ENCODE data around the gene HUNK.
"Not testable (repeated sequence)": the region's sequence is repeated elsewhere in the genome, so short reads cannot be mapped to it uniquely, and the experiment has no call there.

Gene HUNK

DNA sequence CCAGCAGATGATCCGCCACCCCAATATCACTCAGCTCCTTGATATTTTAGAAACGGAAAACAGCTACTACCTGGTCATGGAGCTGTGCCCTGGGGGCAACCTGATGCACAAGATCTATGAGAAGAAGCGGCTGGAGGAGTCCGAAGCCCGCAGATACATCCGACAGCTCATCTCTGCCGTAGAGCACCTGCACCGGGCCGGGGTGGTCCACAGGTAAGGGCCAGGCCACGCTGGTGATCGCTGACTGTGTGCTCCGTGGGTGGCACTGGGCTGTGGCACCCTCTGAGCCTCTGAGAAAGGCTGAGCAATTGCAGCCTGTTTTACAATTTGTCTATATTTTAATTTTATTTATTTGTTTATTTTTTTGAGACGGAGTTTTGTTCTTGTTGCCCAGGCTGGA lies 51.7 kb downstream of the HUNK start:
- DNase-seq = no peak

DNA sequence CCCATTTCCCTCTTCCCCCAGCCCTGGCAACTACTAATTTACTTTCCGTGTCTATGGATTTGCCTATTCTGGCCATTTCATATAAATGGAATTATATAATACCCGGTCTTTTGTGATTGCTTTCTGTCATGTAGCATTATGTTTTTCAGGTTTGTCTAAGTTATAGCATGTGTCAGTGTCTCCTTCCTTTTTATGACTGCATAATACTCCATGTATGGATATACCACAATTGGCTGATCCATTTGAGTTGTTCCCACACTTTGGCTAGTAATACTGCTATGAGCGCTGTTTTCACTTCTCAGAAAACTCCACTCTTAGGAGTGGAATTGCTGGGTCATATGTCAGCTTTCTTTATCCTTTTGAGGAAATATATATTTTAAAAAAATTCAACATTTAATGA lies 53.7 kb downstream of the HUNK start:
- DNase-seq = no peak

DNA sequence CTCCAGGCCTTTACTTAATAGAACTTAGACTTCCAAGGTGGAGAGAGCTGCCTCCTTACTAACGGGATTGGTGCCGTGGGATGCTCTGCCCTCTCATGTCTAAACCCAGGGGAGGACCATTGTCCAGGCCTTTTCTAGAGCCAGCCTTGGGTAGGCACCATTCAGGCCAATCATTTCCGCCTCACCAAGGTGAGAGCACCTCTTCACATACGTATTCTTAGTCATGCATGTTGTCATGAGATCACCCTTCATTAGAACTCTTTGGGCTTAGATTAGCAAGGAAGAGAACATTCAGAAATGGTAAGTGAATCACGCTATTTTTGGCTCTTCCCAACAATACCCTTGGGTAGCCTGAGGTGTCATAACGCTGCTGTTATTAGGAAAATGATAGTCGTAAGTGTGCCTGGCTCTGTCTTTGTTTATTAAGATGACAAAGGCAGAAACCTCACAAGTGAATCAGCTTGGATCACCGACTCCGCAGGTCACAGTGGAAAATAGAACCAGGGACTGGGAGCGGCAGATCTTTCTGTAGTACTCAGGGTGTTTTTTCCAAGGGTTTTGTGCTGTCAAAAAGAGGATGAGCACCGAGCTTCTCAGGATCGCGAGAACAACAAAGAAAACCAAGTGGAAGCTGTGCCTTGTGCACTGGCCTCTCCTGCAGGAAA lies 55.0 kb downstream of the HUNK start:
- DNase-seq = no peak

DNA sequence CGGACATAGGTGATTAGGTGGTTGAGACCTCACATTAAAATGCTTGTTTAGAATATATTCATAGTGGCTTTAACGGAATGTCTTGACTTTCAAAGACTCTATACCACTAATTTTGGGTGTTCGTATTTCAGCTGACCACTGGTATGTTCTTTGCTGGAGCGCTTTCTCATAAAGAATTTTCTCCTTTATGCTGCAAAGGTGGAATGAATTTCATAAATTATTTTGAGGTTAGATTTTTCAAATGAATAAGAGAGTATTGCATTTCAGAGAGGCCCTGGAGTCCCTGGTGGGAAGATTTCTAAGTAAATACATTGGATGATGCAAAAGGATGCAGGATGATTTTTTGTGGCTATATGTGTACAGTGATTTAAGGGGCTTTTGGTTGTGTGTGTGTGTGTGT lies 55.8 kb downstream of the HUNK start:
- no peak for DNase-seq

DNA sequence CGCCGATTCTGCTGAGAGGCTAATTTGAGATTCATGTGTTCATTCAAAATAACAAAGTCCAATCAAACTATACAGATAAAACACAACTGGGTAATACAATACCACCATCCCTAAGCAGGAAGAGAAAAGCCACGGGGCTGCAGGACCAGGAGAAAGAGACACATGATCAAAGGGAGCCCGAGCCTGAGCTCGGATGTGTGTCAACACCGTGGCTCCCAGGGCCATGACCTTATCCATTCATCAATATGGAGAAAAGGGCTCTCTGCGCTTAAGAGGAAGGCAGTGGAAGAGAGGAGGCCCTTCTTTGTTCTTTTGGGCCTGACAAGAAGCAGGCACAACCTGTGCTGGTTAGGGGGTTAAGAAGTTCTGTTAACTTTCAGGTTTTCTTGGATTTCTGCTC lies 56.7 kb downstream of the HUNK start:
- DNase-seq = no peak

DNA sequence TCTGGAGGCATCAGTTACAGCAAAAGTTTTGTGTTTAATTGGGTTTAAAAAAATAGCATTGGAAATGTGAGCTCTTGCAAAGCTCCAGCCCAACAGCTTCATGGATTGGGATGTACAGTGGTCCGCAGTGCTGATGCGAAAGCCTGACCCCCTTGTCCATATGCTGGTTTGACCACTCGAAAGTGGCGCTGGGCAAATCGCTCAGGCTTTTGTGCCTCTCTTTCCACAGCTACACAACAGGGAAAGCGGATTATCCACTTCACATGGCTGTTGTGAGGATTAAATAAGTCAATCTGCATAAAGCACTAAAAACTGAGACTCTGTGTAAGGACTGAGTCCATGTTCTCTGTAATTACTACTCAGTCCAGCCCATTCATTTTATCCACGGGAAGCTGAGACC lies 57.2 kb downstream of the HUNK start:
- DNase-seq = no peak

DNA sequence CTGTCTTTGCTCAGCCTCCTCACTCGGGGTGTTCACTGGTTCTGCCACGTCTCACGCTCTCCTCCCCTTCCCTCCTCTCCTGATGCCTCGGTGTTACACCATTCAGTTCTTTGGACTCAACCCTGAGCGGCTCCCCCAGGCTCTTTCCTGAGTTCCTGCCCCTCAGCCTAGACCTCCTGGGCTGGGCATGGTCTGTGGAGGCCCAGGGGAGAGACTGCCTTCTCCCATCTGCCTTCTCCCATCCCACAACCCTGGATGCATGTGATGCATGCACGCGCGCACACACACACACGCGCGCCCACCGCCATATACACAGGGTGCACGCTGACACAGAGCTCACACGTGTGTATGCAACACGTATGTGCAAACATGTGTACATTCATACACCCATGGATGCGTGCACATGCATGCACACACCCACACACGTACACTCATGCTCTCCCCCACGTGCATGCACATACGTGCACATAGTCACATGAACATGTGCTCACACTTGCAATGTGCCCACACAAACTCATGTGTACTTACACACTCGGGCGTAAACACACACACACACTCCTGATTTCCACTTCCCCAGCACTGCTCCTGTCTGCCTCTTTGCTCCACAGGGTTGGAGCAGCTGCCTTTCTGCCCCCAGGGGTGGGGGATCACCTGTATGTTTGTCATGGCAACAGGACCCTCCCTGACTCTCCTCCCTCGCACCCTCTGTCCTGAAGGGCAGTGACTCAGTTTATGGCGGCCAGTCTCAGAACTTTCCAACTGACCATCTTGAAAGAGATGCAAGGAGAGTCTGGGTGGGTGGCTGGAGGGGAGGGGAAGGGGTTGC lies 59.0 kb downstream of the HUNK start:
- no peak for DNase-seq

DNA sequence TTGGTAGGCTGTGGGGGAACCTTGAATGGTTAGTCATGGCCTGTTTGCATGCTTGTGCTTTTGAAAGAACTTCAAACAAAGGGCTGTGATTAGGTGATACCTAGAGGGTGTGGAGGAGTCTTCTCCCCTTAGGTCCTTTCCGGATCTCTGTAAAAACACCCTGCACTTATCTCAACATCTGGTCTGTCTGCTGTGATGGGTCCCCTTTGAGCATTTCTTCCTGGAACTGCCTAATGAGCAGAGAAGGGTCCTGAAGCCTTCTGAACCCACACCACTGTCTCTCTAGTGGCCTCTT lies 59.6 kb downstream of the HUNK start:
- no peak for DNase-seq

DNA sequence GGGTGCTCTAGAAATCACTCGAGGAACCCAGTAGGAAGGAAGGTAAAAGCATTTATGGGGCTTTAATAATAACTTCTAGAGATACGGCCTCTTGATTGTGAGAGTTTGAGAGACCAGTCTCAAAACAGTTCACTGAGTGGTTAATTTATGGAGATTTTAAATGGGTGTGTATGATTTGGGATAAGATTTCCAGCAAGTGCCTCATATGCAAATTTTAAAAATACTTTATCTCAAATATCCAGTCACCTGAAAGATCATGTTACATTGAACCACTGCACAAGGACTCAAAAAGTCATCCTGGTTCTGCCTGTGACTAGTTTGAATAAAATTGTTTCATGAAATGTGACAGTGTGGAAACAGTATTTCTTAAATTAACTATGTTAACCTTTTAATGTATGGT lies 64.5 kb downstream of the HUNK start:
- no peak for DNase-seq

DNA sequence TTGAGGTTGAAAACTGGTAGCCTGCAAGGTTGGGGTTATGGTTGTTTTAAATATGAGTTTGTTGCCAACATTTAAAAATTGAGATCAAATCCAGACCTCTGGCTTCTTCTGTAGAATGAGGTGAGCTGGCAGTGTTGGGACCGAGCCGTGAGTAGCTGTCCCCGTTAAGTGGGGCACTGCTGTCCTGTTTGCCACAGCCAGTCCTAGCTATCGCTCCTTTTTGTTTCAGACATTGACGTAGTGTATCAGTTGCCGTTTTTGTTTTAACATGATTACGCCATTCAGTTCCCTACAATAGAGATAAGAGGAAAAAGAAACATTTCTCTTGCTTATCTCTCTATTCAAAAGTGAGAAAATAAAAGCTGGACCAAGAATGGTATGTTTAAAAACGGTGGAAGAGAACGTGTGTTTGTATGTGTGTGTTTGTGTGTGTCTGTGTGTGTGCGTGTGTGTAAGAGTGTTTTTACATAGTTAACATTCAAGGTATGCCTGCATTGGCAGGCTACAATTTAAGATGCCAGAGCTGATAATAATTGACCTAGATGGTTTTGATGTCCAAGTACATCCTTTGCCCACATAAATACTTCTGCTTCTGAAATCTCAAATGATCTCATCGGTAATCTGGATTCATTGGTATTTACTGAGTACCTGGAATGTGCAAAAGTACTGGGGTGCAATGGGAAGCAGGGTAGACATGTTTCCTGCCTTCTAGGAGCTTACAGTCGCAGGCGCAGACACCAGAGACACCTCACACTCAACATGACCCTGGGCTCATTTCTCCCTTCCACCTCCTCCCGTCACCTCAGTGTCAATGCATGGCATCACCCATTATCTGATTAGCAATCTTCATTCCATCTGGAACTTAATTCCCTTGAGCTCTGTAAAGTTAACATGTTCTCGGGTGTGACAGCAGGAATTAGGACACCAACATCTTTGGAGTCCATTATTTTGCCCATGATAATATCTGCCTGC lies 65.8 kb downstream of the HUNK start:
- no peak for DNase-seq

DNA sequence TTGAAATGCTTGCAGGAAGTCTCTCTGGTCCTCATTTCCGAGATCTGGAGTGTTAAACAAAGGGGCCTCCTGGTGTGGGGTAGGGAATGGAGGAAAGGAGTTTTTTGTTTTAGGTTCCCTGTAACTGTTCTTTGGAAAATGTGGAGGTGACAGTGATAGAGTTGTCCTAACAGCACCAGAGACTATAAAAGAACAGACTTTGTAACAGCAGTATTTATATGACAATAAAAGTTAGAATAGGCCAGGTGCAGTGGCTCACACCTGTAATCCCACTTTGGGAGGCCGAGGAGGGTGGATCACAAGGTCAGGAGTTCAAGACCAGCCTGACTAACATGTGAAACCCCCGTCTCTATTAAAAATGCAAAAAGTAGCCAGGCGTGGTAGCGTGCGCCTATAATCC lies 68.9 kb downstream of the HUNK start:
- DNase-seq = no peak

DNA sequence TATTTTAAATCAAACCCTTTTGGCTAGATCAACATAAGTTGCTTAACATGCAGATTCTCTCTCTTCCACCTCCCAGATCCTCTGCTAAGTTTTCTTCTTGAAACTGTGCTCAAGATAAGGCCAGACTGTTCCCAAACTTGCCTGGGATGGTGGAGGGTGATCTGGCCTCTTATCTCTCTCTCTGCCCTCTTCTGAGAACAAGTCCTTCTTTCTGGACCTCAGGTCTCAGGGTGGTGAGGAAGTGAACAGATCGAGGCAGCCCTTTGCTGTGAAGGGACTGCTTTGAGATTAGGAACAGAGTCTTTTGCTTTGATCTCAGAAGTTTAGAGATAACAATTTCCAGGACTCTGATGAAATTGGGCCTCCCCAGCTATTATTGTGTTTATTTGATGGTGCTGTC lies 70.7 kb downstream of the HUNK start:
- DNase-seq = no peak

DNA sequence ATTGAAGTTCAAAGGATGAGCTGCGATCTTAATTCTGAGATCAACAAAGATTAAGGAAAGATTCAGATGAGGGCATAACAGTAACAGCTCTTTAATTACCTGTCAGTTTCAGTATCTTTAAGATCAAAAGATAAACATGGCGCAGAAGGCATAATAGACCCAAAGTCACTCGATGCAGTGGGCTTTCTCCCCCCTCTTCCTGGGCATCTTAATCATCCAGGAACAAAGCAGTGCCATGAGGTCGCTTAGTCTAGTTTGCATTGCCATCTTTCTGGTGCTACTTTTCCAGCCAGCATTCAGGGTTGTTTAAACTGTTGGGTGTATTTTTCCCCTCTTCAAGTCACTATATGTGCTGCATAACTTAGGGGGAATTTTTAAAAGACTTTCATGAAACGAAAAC lies 72.3 kb downstream of the HUNK start:
- no peak for DNase-seq

DNA sequence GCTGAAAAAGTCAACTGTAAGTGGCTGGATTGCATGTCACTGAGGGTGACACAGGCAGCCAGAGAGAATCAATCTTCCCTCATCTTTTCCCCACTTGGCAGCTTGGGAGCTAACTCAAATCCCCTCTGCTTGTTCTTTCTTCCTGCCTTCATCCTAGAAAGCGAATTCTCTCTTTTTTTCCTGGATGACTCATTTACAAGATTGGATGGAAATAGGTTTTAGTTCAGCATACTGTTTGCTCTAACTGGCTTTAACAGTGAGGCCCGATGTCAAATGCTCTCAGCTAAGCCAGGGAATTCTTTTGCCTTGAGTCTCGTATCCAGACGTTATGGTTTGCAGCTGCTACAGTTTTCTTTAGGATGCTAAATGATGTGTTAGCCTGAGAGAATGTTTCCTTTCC lies 72.7 kb downstream of the HUNK start:
- DNase-seq = no peak

DNA sequence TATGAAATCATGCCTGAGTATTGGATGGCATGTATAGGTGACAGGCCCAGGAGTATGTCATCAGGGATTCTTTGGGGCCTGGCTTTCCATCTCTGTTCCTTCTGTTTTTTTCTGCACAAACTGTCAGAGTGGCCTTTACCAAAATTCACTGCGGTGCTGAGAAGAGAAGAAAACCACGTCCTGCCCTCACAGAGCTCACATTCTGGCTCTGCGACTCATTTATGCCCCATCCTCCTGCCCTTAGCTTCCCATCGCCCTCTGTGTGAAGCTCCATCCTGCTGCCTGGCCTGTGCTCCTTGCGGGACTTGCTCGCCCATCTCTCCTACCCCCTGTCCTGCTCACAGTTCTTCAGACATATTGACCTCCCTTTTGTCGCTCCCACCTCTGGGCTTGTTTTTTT lies 73.4 kb downstream of the HUNK start:
- DNase-seq = no peak

DNA sequence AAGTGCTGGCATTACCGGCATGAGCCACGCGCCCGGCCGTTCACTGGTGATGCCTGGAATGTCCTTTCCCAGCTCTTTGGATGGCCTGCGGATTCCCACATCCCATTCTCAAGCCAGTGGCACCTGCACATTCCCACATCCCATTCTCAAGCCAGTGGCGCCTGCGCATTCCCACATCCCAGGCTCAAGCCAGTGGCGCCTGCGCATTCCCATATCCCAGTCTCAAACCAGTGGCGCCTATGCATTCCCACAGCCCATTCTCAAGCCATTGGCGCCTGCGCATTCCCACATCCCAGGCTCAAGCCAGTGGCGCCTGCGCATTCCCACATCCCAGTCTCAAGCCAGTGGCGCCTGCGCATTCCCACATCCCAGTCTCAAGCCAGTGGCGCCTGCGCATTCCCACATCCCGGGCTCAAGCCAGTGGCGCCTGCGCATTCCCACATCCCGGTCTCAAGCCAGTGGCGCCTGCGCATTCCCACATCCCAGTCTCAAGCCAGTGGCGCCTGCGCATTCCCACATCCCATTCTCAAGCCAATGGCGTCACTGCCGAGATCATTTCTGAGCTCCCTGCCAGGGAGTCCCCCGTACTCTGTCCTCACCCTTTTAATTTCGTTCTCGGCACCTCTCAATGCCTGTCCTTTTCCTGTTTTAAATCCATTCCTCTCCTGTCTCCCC lies 74.2 kb downstream of the HUNK start:
- not testable (repeated sequence) for DNase-seq

DNA sequence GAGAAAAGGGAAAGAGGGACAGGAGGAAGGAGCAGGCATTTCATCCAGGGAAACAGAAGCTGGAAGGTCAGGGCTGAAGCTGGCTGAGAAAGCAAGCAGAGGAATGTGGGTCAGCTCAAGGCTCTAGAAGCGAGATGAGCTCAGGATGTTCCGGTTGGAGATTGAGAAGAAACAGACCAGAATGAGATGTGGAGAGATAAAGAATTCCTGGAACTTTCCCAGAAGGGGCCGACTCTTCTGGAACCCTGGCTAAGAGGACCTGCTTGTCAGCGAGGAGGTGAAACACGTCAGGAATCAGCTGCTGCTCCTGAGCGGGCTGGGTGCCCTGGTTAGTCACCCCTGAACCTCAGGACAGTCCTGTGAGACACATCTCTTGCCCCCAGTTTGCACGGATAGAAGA lies 75.9 kb downstream of the HUNK start:
- no peak for DNase-seq

DNA sequence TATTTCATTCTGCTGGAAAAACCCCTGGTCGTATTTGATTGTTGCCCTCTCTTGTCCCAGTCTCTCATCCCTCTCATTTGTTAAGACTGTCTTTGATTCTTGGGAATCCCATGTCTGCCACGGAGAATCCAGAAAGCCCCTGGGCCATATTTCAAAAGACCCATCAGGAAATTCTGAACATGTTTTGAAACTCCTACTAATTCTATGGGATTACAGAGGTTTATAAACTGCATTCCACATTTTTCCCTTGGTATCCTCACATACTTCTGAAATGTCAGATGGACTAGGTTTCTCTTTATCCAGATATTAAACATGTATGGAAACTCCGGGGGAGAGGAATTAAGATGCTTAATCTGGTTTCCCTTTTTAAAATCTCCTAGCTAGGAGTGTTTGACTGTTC lies 80.0 kb downstream of the HUNK start:
- no peak for DNase-seq

DNA sequence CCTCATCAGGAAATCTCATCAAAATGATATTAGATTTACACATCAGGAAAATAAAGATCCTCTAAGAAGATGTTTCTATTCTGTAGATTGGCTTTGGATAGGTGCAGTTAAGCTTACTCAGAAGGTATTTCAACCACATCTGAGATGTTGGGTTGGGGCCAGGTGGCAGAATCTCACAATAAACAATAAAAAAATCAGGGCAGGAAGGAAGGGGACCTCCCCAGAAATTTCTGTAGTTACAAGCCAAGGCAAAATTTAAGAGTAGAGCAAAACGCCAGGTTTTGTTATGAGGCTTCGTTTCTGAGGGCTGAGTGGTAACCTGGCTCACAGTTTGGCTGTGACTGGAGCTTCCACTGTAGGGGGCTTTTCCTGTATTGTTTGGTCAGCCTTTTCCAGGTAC lies 84.8 kb downstream of the HUNK start:
- DNase-seq = no peak

DNA sequence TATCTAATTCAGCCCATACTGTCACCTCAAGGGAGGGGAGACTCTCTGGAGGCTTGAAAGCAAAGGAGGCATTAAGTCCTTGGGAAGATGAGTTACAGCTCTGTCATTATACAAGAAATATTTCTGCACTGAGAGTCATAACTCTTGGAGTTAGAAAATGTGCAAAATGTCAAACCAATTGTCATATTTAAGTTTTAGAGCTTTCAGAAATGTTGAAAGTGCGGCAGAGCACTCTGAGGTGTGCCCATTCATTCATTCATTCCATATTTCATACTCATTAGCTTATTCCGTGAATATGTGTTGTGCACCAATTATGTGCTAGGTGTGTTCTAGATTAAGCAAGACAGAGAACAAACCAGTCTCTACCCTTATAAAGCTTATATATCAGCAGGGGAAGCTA lies 87.1 kb downstream of the HUNK start:
- DNase-seq = no peak

DNA sequence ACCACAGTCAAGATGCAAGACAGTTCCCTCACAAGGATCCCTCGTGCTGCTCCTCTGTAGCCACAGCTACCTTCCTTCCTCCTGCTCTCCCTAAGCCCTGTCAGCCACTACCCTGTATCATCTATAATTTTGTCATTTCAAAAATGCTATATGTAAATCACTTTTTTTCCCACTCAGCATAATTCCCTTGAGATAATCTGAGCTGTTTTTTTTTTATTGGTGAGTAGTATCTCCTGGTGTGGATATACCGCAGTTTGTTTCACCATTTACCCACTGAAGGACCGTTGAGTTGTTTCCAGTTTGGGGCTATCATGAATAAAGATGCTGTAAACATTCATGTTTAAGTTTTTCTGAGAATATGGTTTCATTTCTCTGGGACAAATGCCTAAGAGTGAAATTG lies 88.2 kb downstream of the HUNK start:
- DNase-seq = no peak

DNA sequence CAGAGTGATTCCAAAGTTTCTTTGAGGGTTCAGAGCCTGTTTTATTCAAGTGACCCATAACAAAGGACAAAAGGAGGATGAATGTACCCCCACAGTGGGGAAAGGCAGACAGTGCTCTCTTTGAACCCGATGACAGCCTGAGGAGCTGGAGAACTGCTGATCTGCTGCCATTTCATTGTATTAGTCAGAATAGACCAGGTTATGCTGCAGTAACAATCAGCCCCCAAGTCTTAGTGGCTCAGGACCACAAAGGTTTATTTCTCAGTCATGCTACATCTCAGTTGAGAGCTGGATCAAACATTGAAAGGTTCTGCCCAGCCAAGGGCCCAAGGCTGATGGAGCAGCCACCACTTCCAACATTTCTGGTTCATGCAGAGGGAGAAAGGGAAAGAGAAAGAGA lies 88.9 kb downstream of the HUNK start:
- DNase-seq = no peak

DNA sequence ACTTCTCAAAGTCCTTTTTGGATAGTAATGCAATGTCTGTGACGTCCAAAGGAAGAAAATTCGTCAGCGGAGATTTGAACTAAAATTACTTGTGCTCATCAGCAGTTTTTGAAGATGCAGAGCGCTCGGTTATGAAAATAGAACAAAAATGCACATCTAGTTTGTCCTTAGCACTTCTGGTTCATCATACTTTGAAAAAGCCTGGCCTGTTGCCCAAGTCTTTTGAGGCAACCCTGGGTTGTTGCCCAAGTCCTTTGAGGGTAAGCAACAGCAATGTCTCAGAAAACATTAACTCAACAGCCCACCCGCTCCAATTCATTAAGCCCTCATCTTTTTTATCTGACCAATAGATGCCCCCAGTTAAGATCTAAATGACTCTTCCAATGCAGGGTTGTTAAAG lies 91.9 kb downstream of the HUNK start:
- no peak for DNase-seq
